ENCODE measurements around the gene CSTF1. TPM values are rescaled to one million over a fixed set of nuclear protein-coding genes. Genes with fewer than 3 reads are reported as not detected.
"Not testable (repeated sequence)": the region's sequence is repeated elsewhere in the genome, so short reads cannot be mapped to it uniquely, and the experiment has no call there.

The CSTF1 gene
- total RNA-seq, 2 experiments from 2014 or later = 61.8 to 62.4 TPM

GRCh38 chr20:56378386-56378785, 14.1 kb upstream of the CSTF1 start:
- ChIA-PET CTCF (interaction anchor here (0.5 to 1.1 kb wide), 4 partner anchors 9 to 165 kb away, joined by 3 to 5 read pairs (median 4); no protein-coding TSS in a partner anchor), POLR2A (no interaction called here)
- H3K27me3 Mint-ChIP-seq = no peaks in the 10 kb centered on the region
- no peak overlapping the region for H3K27ac Mint-ChIP-seq
- H3K4me1 Mint-ChIP-seq = peaks cover 49% of the 10 kb centered on the region
- no peak for DNase-seq
- H3K4me3 Mint-ChIP-seq = no peak overlapping the region
- no peaks in the 10 kb centered on the region for H3K9me3 Mint-ChIP-seq
- H3K36me3 Mint-ChIP-seq (ENCODE audit: low read depth) = peaks cover 65% of the 10 kb centered on the region

- Mint-ChIP-seq H3K36me3 (ENCODE audit: low read depth) (peaks cover 75% of the 10 kb centered on the region), H3K4me1 (peaks cover 58% of the 10 kb centered on the region)
- POLR2A ChIA-PET = no interaction called here
Observed at GRCh38 chr20:56380375-56380774, 12.1 kb upstream of the CSTF1 start.

GRCh38 chr20:56381501-56381900, 10.9 kb upstream of the CSTF1 start:
- peaks cover 75% of the 10 kb centered on the region for H3K36me3 Mint-ChIP-seq (ENCODE audit: low read depth)
- DNase-seq = no peak
- POLR2A ChIA-PET = no interaction called here
- H3K9me3 Mint-ChIP-seq = no peaks in the 10 kb centered on the region
- no peak overlapping the region for H3K4me3 Mint-ChIP-seq
- CTCF ChIA-PET = interaction anchor here (1.4 kb wide), 1 partner anchor 43 kb away, joined by 3 read pairs; no protein-coding TSS in a partner anchor
- H3K27me3 Mint-ChIP-seq = no peaks in the 10 kb centered on the region
- no peak overlapping the region for H3K27ac Mint-ChIP-seq
- H3K4me1 Mint-ChIP-seq = peaks cover 58% of the 10 kb centered on the region

More at GRCh38 chr20:56380375-56380774, 12.1 kb upstream of the CSTF1 start:
- no peak overlapping the region for H3K27ac Mint-ChIP-seq
- DNase-seq = no peak
- H3K27me3 Mint-ChIP-seq = no peaks in the 10 kb centered on the region
- no peaks in the 10 kb centered on the region for H3K9me3 Mint-ChIP-seq
- no peak overlapping the region for H3K4me3 Mint-ChIP-seq
- CTCF ChIA-PET = interaction anchor here (0.6 to 1.4 kb wide), 2 partner anchors 15 to 44 kb away, joined by 3 read pairs; no protein-coding TSS in a partner anchor

GRCh38 chr20:56382696-56383095, 9.7 kb upstream of the CSTF1 start:
- DNase-seq = no peak
- Mint-ChIP-seq H3K4me3 (no peak overlapping the region), H3K27me3 (no peaks in the 10 kb centered on the region), H3K36me3 (ENCODE audit: low read depth) (peaks cover 73% of the 10 kb centered on the region), H3K9me3 (no peaks in the 10 kb centered on the region), H3K27ac (no peak overlapping the region), H3K4me1 (peaks cover 56% of the 10 kb centered on the region)
- ChIA-PET CTCF (interaction anchor here (1.4 kb wide), 1 partner anchor 9 kb away, joined by 5 read pairs; the partner anchor contains the start of genes AURKA and CSTF1), POLR2A (no interaction called here)

GRCh38 chr20:56383334-56383733, 9.1 kb upstream of the CSTF1 start:
- ChIA-PET POLR2A (no interaction called here), CTCF (interaction anchor here (1.1 to 1.4 kb wide), 2 partner anchors 9 to 11 kb away, joined by 3 to 5 read pairs; partner anchors contain the start of genes AURKA and CSTF1)
- Mint-ChIP-seq H3K36me3 (ENCODE audit: low read depth) (peaks cover 73% of the 10 kb centered on the region), H3K4me3 (no peak overlapping the region), H3K27ac (no peak overlapping the region), H3K27me3 (no peaks in the 10 kb centered on the region), H3K9me3 (no peaks in the 10 kb centered on the region), H3K4me1 (peaks cover 53% of the 10 kb centered on the region)
- no peak for DNase-seq

GRCh38 chr20:56385130-56385529, 7.3 kb upstream of the CSTF1 start:
- Mint-ChIP-seq H3K4me3 (no peak overlapping the region), H3K9me3 (no peaks in the 10 kb centered on the region), H3K4me1 (peaks cover 64% of the 10 kb centered on the region), H3K27me3 (no peaks in the 10 kb centered on the region), H3K36me3 (ENCODE audit: low read depth) (peaks cover 77% of the 10 kb centered on the region), H3K27ac (no peak overlapping the region)
- ChIA-PET POLR2A (no interaction called here), CTCF (no interaction called here)
- DNase-seq = no peak

GRCh38 chr20:56386219-56386618, 6.2 kb upstream of the CSTF1 start:
- POLR2A ChIA-PET = no interaction called here
- Mint-ChIP-seq H3K9me3 (no peaks in the 10 kb centered on the region), H3K27me3 (no peaks in the 10 kb centered on the region), H3K27ac (peak overlapping the region; percentile 41), H3K4me1 (peaks cover 68% of the 10 kb centered on the region), H3K36me3 (ENCODE audit: low read depth) (peaks cover 75% of the 10 kb centered on the region), H3K4me3 (no peak overlapping the region)
- CTCF ChIA-PET = interaction anchor here (1.6 to 2.3 kb wide), 2 partner anchors 8 to 14 kb away, joined by 4 to 5 read pairs; no protein-coding TSS in a partner anchor
- DNase-seq = no peak

GRCh38 chr20:56388882-56389281, 3.6 kb upstream of the CSTF1 start:
- H3K4me1 Mint-ChIP-seq = peaks cover 56% of the 10 kb centered on the region
- no peaks in the 10 kb centered on the region for H3K27me3 Mint-ChIP-seq

GRCh38 chr20:56389807-56390206, 2.6 kb upstream of the CSTF1 start:
- Mint-ChIP-seq H3K27me3 (no peaks in the 10 kb centered on the region), H3K27ac (peak overlapping the region; percentile 5), H3K4me3 (peak overlapping the region; percentile 45), H3K36me3 (ENCODE audit: low read depth) (peaks cover 55% of the 10 kb centered on the region), H3K4me1 (peaks cover 61% of the 10 kb centered on the region), H3K9me3 (no peaks in the 10 kb centered on the region)
- ChIA-PET CTCF (no interaction called here), POLR2A (no interaction called here)
- DNase-seq = no peak

More at GRCh38 chr20:56388882-56389281, 3.6 kb upstream of the CSTF1 start:
- Mint-ChIP-seq H3K9me3 (no peaks in the 10 kb centered on the region), H3K36me3 (ENCODE audit: low read depth) (peaks cover 58% of the 10 kb centered on the region), H3K4me3 (no peak overlapping the region), H3K27ac (no peak overlapping the region)
- CTCF ChIA-PET = no interaction called here
- no peak for DNase-seq
- POLR2A ChIA-PET = no interaction called here

- DNase-seq, H3K27ac Mint-ChIP-seq, H3K9me3 Mint-ChIP-seq, POLR2A ChIA-PET, H3K4me3 Mint-ChIP-seq, H3K27me3 Mint-ChIP-seq: not testable (repeated sequence)
- CTCF ChIA-PET = interaction anchor here (0.7 to 0.9 kb wide), 3 partner anchors 10 to 943 kb away, joined by 3 to 4 read pairs (median 3); no protein-coding TSS in a partner anchor
- Mint-ChIP-seq H3K4me1 (peaks cover 62% of the 10 kb centered on the region), H3K36me3 (ENCODE audit: low read depth) (peaks cover 55% of the 10 kb centered on the region)
Observed at GRCh38 chr20:56390396-56390795, 2.0 kb upstream of the CSTF1 start.

GRCh38 chr20:56391037-56391436, 1.4 kb upstream of the CSTF1 start:
- H3K4me1 Mint-ChIP-seq = peaks cover 62% of the 10 kb centered on the region
- no peak for DNase-seq
- H3K9me3 Mint-ChIP-seq = no peaks in the 10 kb centered on the region
- H3K36me3 Mint-ChIP-seq (ENCODE audit: low read depth) = peaks cover 56% of the 10 kb centered on the region
- H3K27me3 Mint-ChIP-seq = no peaks in the 10 kb centered on the region
- no peak overlapping the region for H3K27ac Mint-ChIP-seq
- CTCF ChIA-PET = interaction anchor here (0.7 to 0.9 kb wide), 2 partner anchors 9 to 89 kb away, joined by 3 to 4 read pairs; no protein-coding TSS in a partner anchor
- POLR2A ChIA-PET = interaction anchor here (1.0 kb wide), 1 partner anchor 21 kb away, joined by 3 read pairs; the partner anchor contains the start of gene CASS4
- no peak overlapping the region for H3K4me3 Mint-ChIP-seq

GRCh38 chr20:56391596-56392131, 781 bp upstream of the CSTF1 start:
- no peak for DNase-seq
- ChIA-PET POLR2A (interaction anchor here (0.7 to 1.0 kb wide), 2 partner anchors 20 to 77 kb away, joined by 3 read pairs; partner anchors contain the start of genes CASS4 and RTF2), CTCF (interaction anchor here (0.7 to 1.2 kb wide), 7 partner anchors 9 to 63 kb away, joined by 3 to 5 read pairs (median 3); no protein-coding TSS in a partner anchor)
- peaks cover 58% of the 10 kb centered on the region for H3K4me1 Mint-ChIP-seq
- H3K27me3 Mint-ChIP-seq = no peaks in the 10 kb centered on the region
- peaks cover 53% of the 10 kb centered on the region for H3K36me3 Mint-ChIP-seq (ENCODE audit: low read depth)
- H3K27ac Mint-ChIP-seq = no peak overlapping the region
- no peak overlapping the region for H3K4me3 Mint-ChIP-seq
- no peaks in the 10 kb centered on the region for H3K9me3 Mint-ChIP-seq

- no peak overlapping the region for H3K27ac Mint-ChIP-seq
- CTCF ChIA-PET = interaction anchor here (0.8 to 1.2 kb wide), 2 partner anchors 21 to 34 kb away, joined by 3 to 4 read pairs; partner anchors contain the start of gene FAM210B
- H3K4me1 Mint-ChIP-seq = peaks cover 59% of the 10 kb centered on the region
- POLR2A ChIA-PET = interaction anchor here (1.4 kb wide), 1 partner anchor 24 kb away, joined by 3 read pairs; no protein-coding TSS in a partner anchor
- peak; percentile 32 for DNase-seq
- H3K36me3 Mint-ChIP-seq (ENCODE audit: low read depth) = peaks cover 58% of the 10 kb centered on the region
- no peaks in the 10 kb centered on the region for H3K27me3 Mint-ChIP-seq
- no peaks in the 10 kb centered on the region for H3K9me3 Mint-ChIP-seq
- H3K4me3 Mint-ChIP-seq = no peak overlapping the region
Observed at GRCh38 chr20:56392881-56393482, 537 bp downstream of the CSTF1 start.

Data from activated CD4-positive, alpha-beta T cell treated with anti-CD3 and anti-CD28 coated beads, Interleukin-2, amount 10 ng/mL, durations not matched to agents 7 days and 5 days (primary cell).